Measurements from ENCODE around the gene HOXD1.
A peak's percentile ranks its signal among the peaks of the same experiment; 100 is the strongest.

HOXD1 gene

DNA sequence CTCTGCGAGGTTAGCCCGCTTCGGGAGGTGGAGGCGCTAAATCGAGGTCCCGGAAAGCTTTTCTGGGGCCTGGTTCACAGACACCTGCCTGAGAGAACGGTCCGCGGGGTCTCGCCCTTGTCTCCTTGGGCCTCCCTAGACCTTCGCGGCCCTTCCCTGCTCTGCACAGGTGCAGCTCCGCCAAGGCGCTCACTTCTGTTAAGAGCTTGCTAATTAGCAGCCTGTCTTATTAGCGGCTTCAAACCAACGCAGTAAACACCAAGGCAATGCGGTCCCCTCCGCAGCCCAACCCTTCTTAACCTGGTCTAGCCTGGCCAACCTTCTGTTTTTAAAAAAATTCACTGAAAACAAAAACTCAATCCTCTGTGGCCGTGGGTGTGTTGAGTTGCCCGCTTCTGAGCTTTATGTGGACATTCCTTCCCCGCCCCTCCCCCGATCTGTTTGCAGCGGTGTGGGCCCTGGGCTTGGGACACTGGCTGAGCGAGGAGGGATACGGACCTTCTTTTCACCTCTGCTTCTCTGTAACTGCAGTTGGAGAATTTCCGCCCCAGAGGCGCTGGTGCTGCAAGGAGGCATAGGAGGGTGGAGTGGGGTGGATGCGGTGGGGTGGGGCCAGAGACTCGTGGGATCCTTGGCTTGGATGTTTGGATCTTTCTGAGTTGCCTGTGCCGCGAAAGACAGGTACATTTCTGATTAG is 40.5 kb upstream of the HOXD1 start:
- Mint-ChIP-seq H3K4me3 (peak overlapping the region; percentile 84 to 96 (median 94)), H3K9me3 (no peaks in the 10 kb centered on the region), H3K36me3 (ENCODE audit: low read depth) (peaks cover 72% of the 10 kb centered on the region), H3K27ac (peak overlapping the region; percentile 95 to 99 (median 97)), H3K27me3 (ENCODE audit: low read depth) (no peaks in the 10 kb centered on the region), H3K4me1 (peaks cover 86% of the 10 kb centered on the region)
- no peak for TF ChIP-seq CTCF (IDR thresholded peaks at IDR 0.05; ENCODE audit: unreplicated experiment in 3 of 3)

- no peak for TF ChIP-seq CTCF (IDR thresholded peaks at IDR 0.05; ENCODE audit: unreplicated experiment in 3 of 3)
- Mint-ChIP-seq H3K27me3 (ENCODE audit: low read depth) (no peaks in the 10 kb centered on the region), H3K9me3 (no peaks in the 10 kb centered on the region), H3K4me1 (peaks cover 81% of the 10 kb centered on the region), H3K4me3 (peak overlapping the region; percentile 84 to 96 (median 94)), H3K27ac (peak overlapping the region; percentile 95 to 99 (median 97)), H3K36me3 (ENCODE audit: low read depth) (peaks cover 80% of the 10 kb centered on the region)
These were observed 39.6 kb upstream of the HOXD1 start for GRCh38 chr2:176148751-176149421.

- no peaks in the 10 kb centered on the region for H3K9me3 Mint-ChIP-seq
- peak overlapping the region; percentile 84 to 96 (median 94) for H3K4me3 Mint-ChIP-seq
- no peak for TF ChIP-seq CTCF (IDR thresholded peaks at IDR 0.05; ENCODE audit: unreplicated experiment in 3 of 3)
- H3K36me3 Mint-ChIP-seq (ENCODE audit: low read depth) = peaks cover 83% of the 10 kb centered on the region
- peaks cover 81% of the 10 kb centered on the region for H3K4me1 Mint-ChIP-seq
- H3K27me3 Mint-ChIP-seq (ENCODE audit: low read depth) = no peaks in the 10 kb centered on the region
- peak overlapping the region; percentile 95 to 99 (median 97) for H3K27ac Mint-ChIP-seq
These were observed 39.0 kb upstream of the HOXD1 start for GRCh38 chr2:176149481-176149938.

DNA sequence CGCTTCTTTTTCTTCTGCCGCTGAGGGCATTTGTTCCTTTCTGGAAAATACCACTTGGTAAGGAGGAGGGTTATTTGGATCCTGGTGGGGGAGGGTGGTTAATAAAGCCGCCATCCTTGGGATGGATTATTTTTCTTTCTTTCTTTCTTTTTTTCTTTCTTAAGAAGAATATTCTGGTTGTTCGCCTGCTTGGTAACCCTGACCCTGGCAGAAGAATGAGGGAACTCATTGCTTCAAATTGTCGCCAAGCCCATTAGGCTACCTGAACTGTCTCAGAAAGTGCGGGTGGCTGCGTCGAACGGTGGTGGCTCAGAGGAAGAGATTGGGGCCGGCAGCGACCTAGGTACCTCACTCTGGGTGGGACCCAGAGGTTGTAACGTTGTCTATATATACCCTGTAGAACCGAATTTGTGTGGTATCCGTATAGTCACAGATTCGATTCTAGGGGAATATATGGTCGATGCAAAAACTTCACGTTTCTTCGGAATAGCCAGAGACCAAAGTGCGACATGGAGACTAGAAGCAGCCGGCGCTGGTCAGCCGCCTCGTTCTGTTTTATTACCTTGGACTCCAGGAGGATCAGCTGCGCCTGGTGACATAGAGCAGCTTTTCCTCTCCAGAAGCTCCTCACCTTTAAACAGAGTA is 38.4 kb upstream of the HOXD1 start:
- Mint-ChIP-seq H3K36me3 (ENCODE audit: low read depth) (peaks cover 83% of the 10 kb centered on the region), H3K27me3 (ENCODE audit: low read depth) (no peaks in the 10 kb centered on the region), H3K27ac (peak overlapping the region; percentile 95 to 99 (median 97)), H3K9me3 (no peaks in the 10 kb centered on the region), H3K4me1 (peaks cover 82% of the 10 kb centered on the region), H3K4me3 (peak overlapping the region; percentile 84 to 96 (median 94))
- no peak for TF ChIP-seq CTCF (IDR thresholded peaks at IDR 0.05; ENCODE audit: unreplicated experiment in 3 of 3)

DNA sequence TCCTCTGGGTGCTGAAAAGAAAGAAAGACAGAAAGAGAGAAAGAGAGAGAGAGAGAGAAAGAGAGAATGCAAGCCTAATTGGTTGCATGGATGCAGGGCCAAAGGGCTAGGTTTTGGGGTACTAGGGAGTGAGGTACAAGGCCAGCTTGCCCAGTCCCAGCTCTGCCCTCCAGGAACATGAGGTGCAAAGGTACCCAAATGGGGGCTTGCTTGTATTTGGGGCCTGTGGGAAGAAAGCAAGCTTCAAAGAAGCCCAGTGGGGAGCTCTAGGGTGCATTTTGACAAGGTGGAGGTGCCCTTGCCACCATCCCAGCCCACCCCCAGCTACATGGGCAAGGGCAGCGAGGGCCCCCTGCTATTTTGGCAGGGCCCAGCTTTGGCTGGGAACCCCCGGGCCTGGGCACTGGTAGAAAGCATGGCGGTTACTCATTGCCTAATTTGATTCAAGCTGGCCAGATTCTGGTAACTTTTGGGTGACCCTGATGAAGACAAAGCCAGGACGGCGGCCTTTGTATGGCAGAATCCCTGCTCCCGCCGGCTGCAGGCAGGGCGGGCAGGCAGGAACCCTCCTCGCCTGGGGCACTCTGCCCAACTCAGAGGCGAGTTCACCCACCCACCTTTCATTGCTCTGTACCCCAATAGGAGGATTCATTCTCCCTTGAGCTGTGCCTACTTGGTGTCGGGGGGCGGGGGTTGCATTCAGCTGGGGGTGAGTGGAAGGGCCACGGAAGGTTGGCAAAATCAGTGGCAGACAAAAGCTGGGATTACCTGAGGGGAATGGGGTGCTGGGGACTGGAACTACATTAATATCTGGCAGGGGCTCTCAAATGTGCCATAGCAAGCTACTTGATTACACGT is 37.7 kb upstream of the HOXD1 start:
- no peak for TF ChIP-seq CTCF (IDR thresholded peaks at IDR 0.05; ENCODE audit: unreplicated experiment in 3 of 3)
- Mint-ChIP-seq H3K27ac (peak overlapping the region; percentile 95 to 99 (median 97)), H3K27me3 (ENCODE audit: low read depth) (no peaks in the 10 kb centered on the region), H3K9me3 (no peaks in the 10 kb centered on the region), H3K36me3 (ENCODE audit: low read depth) (peaks cover 83% of the 10 kb centered on the region), H3K4me3 (peak overlapping the region; percentile 84 to 96 (median 94)), H3K4me1 (peaks cover 83% of the 10 kb centered on the region)
